BE2C (cell line): ENCODE measurements around the gene TICRR.

Experiments used
- DNase-seq: peaks from one replicate; pipeline ENCODE4 v3.0.0-alpha.2; 2020
- H3K27me3 ChIP-seq: fragments of 250-450 bp; sonication (Bioruptor Pico); 2 replicates; pipeline ENCODE4 v1.5.1; 2020; ENCODE audit warnings: mild to moderate bottlenecking
- H3K36me3 ChIP-seq: fragments of 250-450 bp; sonication (Bioruptor Pico); 2 replicates; pipeline ENCODE4 v1.5.1; 2020; ENCODE audit warnings: mild to moderate bottlenecking
- H3K4me1 ChIP-seq: fragments of 250-450 bp; sonication (Bioruptor Pico); 2 replicates; pipeline ENCODE4 v1.5.1; 2020
- H3K4me3 ChIP-seq: 2 replicates; pipeline ENCODE4 v1.5.1; 2011; ENCODE audit warnings: low read depth, low read length
- H3K9me3 ChIP-seq: fragments of 250-450 bp; sonication (Bioruptor Pico); 2 replicates; pipeline ENCODE4 v1.5.1; 2020
- CTCF ChIP-seq: IDR thresholded peaks from 2 replicates; pipeline ENCODE4 v1.5.1; 2012; ENCODE audit warnings: mild to moderate bottlenecking, low read depth, low read length

The TICRR gene

GRCh38 chr15:89672221-89673164 lies 97.2 kb downstream of the TICRR start:
- no peaks in the 10 kb centered on the region for H3K27me3 ChIP-seq
- H3K4me3 ChIP-seq = peak overlapping the region; percentile 36
- TF ChIP-seq CTCF = no peak; the same call in 1 of the 2 replicates

GRCh38 chr15:89673165-89673512 lies 97.9 kb downstream of the TICRR start:
- H3K36me3 ChIP-seq = no peaks in the 10 kb centered on the region
- DNase-seq = peak; percentile 86
- H3K9me3 ChIP-seq = no peaks in the 10 kb centered on the region
- H3K4me1 ChIP-seq = peaks cover 17% of the 10 kb centered on the region
- no peaks in the 10 kb centered on the region for H3K27me3 ChIP-seq
- peak; percentile 93 for TF ChIP-seq CTCF
- H3K4me3 ChIP-seq = peak overlapping the region; percentile 36

More at GRCh38 chr15:89672221-89673164, 97.2 kb downstream of the TICRR start:
- Histone ChIP-seq H3K9me3 (no peaks in the 10 kb centered on the region), H3K4me1 (peaks cover 17% of the 10 kb centered on the region), H3K36me3 (no peaks in the 10 kb centered on the region)
- peak; percentile 88 for DNase-seq

- H3K36me3 ChIP-seq = no peaks in the 10 kb centered on the region
- H3K4me3 ChIP-seq = no peak overlapping the region
- no peak for TF ChIP-seq CTCF
- H3K27me3 ChIP-seq = no peaks in the 10 kb centered on the region
- peaks cover 17% of the 10 kb centered on the region for H3K4me1 ChIP-seq
- no peak for DNase-seq
- no peaks in the 10 kb centered on the region for H3K9me3 ChIP-seq
Observed at GRCh38 chr15:89674526-89674925, 99.3 kb downstream of the TICRR start.

GRCh38 chr15:89675606-89676005 lies 100.3 kb downstream of the TICRR start:
- no peak for TF ChIP-seq CTCF
- DNase-seq = no peak

GRCh38 chr15:89677381-89677780 lies 102.1 kb downstream of the TICRR start:
- Histone ChIP-seq H3K4me1 (peaks cover 15% of the 10 kb centered on the region), H3K27me3 (no peaks in the 10 kb centered on the region), H3K9me3 (no peaks in the 10 kb centered on the region), H3K36me3 (no peaks in the 10 kb centered on the region), H3K4me3 (no peak overlapping the region)
- no peak for DNase-seq
- TF ChIP-seq CTCF = no peak

More at GRCh38 chr15:89675606-89676005, 100.3 kb downstream of the TICRR start:
- Histone ChIP-seq H3K9me3 (no peaks in the 10 kb centered on the region), H3K4me3 (no peak overlapping the region), H3K36me3 (no peaks in the 10 kb centered on the region), H3K27me3 (no peaks in the 10 kb centered on the region), H3K4me1 (peaks cover 17% of the 10 kb centered on the region)
